Brain microvascular endothelial cell (primary cell): Measurements from ENCODE around the gene LIPC.

Experiments used
- DNase-seq: peaks from one replicate; pipeline ENCODE4 v3.0.0-alpha.2; 2020
- H3K27ac ChIP-seq: fragments of 250-450 bp; sonication (Bioruptor Pico); 2 replicates; pipeline ENCODE4 v1.5.1; 2020; ENCODE audit warnings: mild to moderate bottlenecking, moderate library complexity
- H3K27me3 ChIP-seq: fragments of 250-450 bp; sonication (Bioruptor Pico); replicated peaks from 2 replicates; pipeline ENCODE4 v1.5.1; 2020; ENCODE audit warnings: mild to moderate bottlenecking
- H3K36me3 ChIP-seq: fragments of 250-450 bp; sonication (Bioruptor Pico); replicated peaks from 2 replicates; pipeline ENCODE4 v1.5.1; 2020; ENCODE audit warnings: mild to moderate bottlenecking
- H3K4me3 ChIP-seq: 2 replicates; pipeline ENCODE4 v1.5.1; 2011; ENCODE audit warnings: low read depth, mild to moderate bottlenecking, control low read depth, low read length, moderate library complexity
- CTCF ChIP-seq: IDR thresholded peaks from 2 replicates; pipeline ENCODE4 v1.5.1; 2011; ENCODE audit warnings: low read depth, mild to moderate bottlenecking, moderate library complexity, low read length, control low read depth, inconsistent platforms; ENCODE audit errors: missing control alignments
- in situ Hi-C: cut with HindIII; loops from 2 replicates; pipeline ENCODE4 v1.10.0; 2017; ENCODE audit warnings: low sequenced_read_pairs, low pct_ligation_motif_present

Gene LIPC

DNA sequence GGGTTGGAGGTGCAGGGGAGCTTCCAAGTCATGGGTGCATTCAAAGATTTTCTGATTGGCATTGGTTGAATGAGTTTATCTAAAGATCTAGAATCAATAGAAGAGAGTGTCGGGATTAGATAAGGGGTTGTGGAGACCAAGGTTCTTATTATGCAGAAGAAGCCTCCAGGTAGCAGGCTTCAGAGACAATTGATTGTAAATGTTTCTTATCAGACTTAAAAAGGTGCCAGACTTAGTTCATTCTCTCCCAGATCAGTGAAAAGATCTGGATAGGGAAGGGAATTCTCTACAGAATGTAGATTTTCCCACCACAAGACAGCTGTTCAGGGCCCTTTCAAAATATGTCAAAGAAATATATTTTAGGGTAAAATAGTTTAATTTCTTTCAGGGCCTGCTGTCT is 129.5 kb downstream of the LIPC start:
- H3K4me3 ChIP-seq: no peak overlapping the region
- no peak for TF ChIP-seq CTCF
- H3K27me3 ChIP-seq: no peaks in the 10 kb centered on the region
- H3K36me3 ChIP-seq: no peaks in the 10 kb centered on the region
- in situ Hi-C loops: no loop called here
- no peak for DNase-seq
- H3K27ac ChIP-seq: no peak overlapping the region

GRCh38 chr15:58562135-58562534 is 130.3 kb downstream of the LIPC start:
- Histone ChIP-seq H3K4me3 (no peak overlapping the region), H3K27me3 (no peaks in the 10 kb centered on the region), H3K27ac (no peak overlapping the region), H3K36me3 (no peaks in the 10 kb centered on the region)
- no peak for TF ChIP-seq CTCF
- in situ Hi-C loops: no loop called here
- no peak for DNase-seq

- in situ Hi-C loops: no loop called here
- Histone ChIP-seq H3K27me3 (no peaks in the 10 kb centered on the region), H3K4me3 (no peak overlapping the region), H3K36me3 (no peaks in the 10 kb centered on the region), H3K27ac (no peak overlapping the region)
- no peak for DNase-seq
- no peak for TF ChIP-seq CTCF
Measured at GRCh38 chr15:58564981-58565380, 133.2 kb downstream of the LIPC start.

- no peak overlapping the region for H3K4me3 ChIP-seq
- DNase-seq: no peak
- H3K36me3 ChIP-seq: no peaks in the 10 kb centered on the region
- TF ChIP-seq CTCF: no peak
- in situ Hi-C loops: no loop called here
- H3K27ac ChIP-seq: no peak overlapping the region
- no peaks in the 10 kb centered on the region for H3K27me3 ChIP-seq
Measured at GRCh38 chr15:58565619-58566018, 133.8 kb downstream of the LIPC start.

- TF ChIP-seq CTCF: no peak
- no peak for DNase-seq
Measured at GRCh38 chr15:58566029-58566428, 134.2 kb downstream of the LIPC start.

DNA sequence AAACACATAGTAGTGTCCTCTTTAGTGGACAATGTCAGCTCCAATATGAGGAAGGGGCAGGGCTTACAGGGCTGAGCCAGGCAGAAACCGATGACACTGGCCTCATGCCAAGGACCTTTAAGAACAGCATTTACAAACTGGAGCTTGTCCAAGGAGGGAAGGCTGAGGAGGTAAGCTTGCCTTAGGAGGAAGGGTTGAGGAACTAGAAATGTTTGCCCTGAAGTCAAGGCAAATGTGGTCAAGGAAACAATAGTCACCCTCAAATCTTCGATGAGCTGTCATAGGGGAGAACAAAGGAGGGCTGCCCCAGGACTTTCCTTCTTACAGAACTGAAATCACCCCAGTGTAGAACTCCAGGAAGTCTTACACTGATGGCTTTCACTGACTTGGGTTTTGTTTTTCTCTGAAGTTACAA is 136.4 kb downstream of the LIPC start:
- no peak overlapping the region for H3K4me3 ChIP-seq
- TF ChIP-seq CTCF: no peak
- H3K36me3 ChIP-seq: no peaks in the 10 kb centered on the region
- H3K27me3 ChIP-seq: no peaks in the 10 kb centered on the region
- H3K27ac ChIP-seq: no peak overlapping the region
- in situ Hi-C loops: no loop called here
- DNase-seq: no peak

More at GRCh38 chr15:58566029-58566428, 134.2 kb downstream of the LIPC start:
- H3K27ac ChIP-seq: no peak overlapping the region
- H3K36me3 ChIP-seq: no peaks in the 10 kb centered on the region
- no peak overlapping the region for H3K4me3 ChIP-seq
- in situ Hi-C loops: no loop called here
- H3K27me3 ChIP-seq: no peaks in the 10 kb centered on the region
